H1 (cell line): ENCODE data around the gene ADAMTS16. TPM values are rescaled to one million over a fixed set of nuclear protein-coding genes. Genes with fewer than 3 reads are reported as not detected.
A peak's percentile ranks its signal among the peaks of the same experiment; 100 is the strongest.

Experiments
- ATF2 ChIP-seq: IDR thresholded peaks from 2 replicates; pipeline ENCODE4 v1.6.1; 2012; ENCODE audit warnings: low read length, inconsistent platforms
- CTCF ChIP-seq, 3 experiments: IDR thresholded peaks; 1 replicate in 2 of 3; 2 replicates in 1 of 3; pipeline versions ENCODE4 v1.5.1 to v1.6.1; 2011; ENCODE audit warnings: low read length in 3 of 3, mild to moderate bottlenecking in 3 of 3, inconsistent platforms in 2 of 3, low read depth in 1 of 3, moderate library complexity in 1 of 3; ENCODE audit not compliant: insufficient read depth in 1 of 3; ENCODE audit errors: control extremely low read depth in 1 of 3
- JUN ChIP-seq: IDR thresholded peaks from 2 replicates; pipeline ENCODE4 v1.6.1; 2011; ENCODE audit warnings: low read depth, mild to moderate bottlenecking, improper control_type of control experiment, low read length
- NRF1 ChIP-seq: IDR thresholded peaks from 2 replicates; pipeline ENCODE4 v1.6.1; 2011; ENCODE audit warnings: mild to moderate bottlenecking, low read depth, low read length, improper control_type of control experiment
- TEAD4 ChIP-seq: IDR thresholded peaks from 2 replicates; pipeline ENCODE4 v1.6.1; 2012; ENCODE audit warnings: low read depth, low read length, inconsistent platforms, mixed read lengths
- polyA plus RNA-seq, 7 experiments: library from polyadenylated mRNA; depleted of rRNA in 3 of 7; stranded (reverse) in 5 of 7; unstranded in 2 of 7; fragments of >200 nt in 5 of 7; fragments of 200-250 nt in 2 of 7; gene quantifications; 1 replicate in 5 of 7; 2 replicates in 1 of 7; 4 replicates in 1 of 7; pipeline versions ENCODE4 v1.2.1 to v1.2.3, GENCODE V29; 2011 to 2013; ENCODE audit warnings: missing spikeins in 2 of 7, mixed read lengths in 2 of 7
- total RNA-seq: library from RNA; stranded (reverse); fragmentation: NEBNext Ultra II Directional; extraction: Animal tissue kit (Norgen Biotek cat#: 25700); gene quantifications from 2 replicates; pipeline ENCODE4 v1.2.1, GENCODE V29; 2021
- TF ChIP-seq, protein P1 (sequence below): fragments of 300-600 bp; sonication (generic); IDR thresholded peaks from 2 replicates; pipeline ENCODE4 v1.7.1; 2012; ENCODE audit warnings: low read length, moderate library complexity, mild to moderate bottlenecking, inconsistent platforms; ENCODE audit not compliant: insufficient replicate concordance

Gene ADAMTS16
- total and polyA plus RNA-seq, 2 of the 8 experiments (the other 6 are each of a cell fraction or from before 2014, with no cell fraction given) = 3.7 to 16.0 TPM

DNA sequence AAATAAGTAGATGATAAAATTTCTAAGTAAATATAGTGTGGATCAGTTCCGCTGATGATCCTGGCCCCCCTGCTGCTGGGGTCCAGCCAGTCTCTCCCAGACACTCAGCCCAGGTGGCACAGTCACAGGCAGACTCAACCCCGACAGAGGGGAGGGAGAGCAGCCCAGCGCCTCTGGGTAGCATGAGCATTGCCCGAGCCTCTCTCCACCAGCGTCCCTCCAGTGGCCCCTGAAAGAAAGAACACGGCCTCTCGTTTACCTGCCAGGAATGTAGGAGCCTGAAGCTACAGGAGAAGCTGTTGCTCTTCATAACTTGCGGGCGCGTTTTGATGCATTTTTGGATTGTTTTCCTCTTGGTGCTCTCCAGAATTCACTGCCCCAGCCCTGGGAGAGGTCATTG, 213.6 kb downstream of the ADAMTS16 start (continued):
- TF ChIP-seq, protein P1, sequence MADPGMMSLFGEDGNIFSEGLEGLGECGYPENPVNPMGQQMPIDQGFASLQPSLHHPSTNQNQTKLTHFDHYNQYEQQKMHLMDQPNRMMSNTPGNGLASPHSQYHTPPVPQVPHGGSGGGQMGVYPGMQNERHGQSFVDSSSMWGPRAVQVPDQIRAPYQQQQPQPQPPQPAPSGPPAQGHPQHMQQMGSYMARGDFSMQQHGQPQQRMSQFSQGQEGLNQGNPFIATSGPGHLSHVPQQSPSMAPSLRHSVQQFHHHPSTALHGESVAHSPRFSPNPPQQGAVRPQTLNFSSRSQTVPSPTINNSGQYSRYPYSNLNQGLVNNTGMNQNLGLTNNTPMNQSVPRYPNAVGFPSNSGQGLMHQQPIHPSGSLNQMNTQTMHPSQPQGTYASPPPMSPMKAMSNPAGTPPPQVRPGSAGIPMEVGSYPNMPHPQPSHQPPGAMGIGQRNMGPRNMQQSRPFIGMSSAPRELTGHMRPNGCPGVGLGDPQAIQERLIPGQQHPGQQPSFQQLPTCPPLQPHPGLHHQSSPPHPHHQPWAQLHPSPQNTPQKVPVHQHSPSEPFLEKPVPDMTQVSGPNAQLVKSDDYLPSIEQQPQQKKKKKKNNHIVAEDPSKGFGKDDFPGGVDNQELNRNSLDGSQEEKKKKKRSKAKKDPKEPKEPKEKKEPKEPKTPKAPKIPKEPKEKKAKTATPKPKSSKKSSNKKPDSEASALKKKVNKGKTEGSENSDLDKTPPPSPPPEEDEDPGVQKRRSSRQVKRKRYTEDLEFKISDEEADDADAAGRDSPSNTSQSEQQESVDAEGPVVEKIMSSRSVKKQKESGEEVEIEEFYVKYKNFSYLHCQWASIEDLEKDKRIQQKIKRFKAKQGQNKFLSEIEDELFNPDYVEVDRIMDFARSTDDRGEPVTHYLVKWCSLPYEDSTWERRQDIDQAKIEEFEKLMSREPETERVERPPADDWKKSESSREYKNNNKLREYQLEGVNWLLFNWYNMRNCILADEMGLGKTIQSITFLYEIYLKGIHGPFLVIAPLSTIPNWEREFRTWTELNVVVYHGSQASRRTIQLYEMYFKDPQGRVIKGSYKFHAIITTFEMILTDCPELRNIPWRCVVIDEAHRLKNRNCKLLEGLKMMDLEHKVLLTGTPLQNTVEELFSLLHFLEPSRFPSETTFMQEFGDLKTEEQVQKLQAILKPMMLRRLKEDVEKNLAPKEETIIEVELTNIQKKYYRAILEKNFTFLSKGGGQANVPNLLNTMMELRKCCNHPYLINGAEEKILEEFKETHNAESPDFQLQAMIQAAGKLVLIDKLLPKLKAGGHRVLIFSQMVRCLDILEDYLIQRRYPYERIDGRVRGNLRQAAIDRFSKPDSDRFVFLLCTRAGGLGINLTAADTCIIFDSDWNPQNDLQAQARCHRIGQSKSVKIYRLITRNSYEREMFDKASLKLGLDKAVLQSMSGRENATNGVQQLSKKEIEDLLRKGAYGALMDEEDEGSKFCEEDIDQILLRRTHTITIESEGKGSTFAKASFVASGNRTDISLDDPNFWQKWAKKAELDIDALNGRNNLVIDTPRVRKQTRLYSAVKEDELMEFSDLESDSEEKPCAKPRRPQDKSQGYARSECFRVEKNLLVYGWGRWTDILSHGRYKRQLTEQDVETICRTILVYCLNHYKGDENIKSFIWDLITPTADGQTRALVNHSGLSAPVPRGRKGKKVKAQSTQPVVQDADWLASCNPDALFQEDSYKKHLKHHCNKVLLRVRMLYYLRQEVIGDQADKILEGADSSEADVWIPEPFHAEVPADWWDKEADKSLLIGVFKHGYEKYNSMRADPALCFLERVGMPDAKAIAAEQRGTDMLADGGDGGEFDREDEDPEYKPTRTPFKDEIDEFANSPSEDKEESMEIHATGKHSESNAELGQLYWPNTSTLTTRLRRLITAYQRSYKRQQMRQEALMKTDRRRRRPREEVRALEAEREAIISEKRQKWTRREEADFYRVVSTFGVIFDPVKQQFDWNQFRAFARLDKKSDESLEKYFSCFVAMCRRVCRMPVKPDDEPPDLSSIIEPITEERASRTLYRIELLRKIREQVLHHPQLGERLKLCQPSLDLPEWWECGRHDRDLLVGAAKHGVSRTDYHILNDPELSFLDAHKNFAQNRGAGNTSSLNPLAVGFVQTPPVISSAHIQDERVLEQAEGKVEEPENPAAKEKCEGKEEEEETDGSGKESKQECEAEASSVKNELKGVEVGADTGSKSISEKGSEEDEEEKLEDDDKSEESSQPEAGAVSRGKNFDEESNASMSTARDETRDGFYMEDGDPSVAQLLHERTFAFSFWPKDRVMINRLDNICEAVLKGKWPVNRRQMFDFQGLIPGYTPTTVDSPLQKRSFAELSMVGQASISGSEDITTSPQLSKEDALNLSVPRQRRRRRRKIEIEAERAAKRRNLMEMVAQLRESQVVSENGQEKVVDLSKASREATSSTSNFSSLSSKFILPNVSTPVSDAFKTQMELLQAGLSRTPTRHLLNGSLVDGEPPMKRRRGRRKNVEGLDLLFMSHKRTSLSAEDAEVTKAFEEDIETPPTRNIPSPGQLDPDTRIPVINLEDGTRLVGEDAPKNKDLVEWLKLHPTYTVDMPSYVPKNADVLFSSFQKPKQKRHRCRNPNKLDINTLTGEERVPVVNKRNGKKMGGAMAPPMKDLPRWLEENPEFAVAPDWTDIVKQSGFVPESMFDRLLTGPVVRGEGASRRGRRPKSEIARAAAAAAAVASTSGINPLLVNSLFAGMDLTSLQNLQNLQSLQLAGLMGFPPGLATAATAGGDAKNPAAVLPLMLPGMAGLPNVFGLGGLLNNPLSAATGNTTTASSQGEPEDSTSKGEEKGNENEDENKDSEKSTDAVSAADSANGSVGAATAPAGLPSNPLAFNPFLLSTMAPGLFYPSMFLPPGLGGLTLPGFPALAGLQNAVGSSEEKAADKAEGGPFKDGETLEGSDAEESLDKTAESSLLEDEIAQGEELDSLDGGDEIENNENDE = no peak
- TF ChIP-seq JUN (no peak), TEAD4 (no peak), CTCF (IDR thresholded peaks at IDR 0.05; ENCODE audit: control extremely low read depth in 1 of 3, insufficient read depth in 1 of 3, low read depth in 1 of 3, low read length in 3 of 3) (peak; percentile 7 to 39 (median 20); a peak in 3 of 4 replicates), NRF1 (no peak), ATF2 (no peak)
